Colonic mucosa (tissue), 4 donors: ENCODE measurements around the gene MRPL47. TPM values are rescaled to one million over a fixed set of nuclear protein-coding genes. Genes with fewer than 3 reads are reported as not detected.

Source experiments
- DNase-seq: peaks from one replicate; pipeline ENCODE4 v3.0.0-alpha.2; 2020
- H3K27ac ChIP-seq: fragments of 200-600 bp; one replicate; pipeline ENCODE4 v1.8.0; 2021
- H3K27me3 ChIP-seq: fragments of 200-600 bp; one replicate; pipeline ENCODE4 v1.8.0; 2021
- H3K36me3 ChIP-seq: fragments of 200-600 bp; one replicate; pipeline ENCODE4 v1.8.0; 2021
- H3K4me1 ChIP-seq: fragments of 200-600 bp; one replicate; pipeline ENCODE4 v1.8.0; 2021; ENCODE audit warnings: mild to moderate bottlenecking
- H3K4me3 ChIP-seq: fragments of 200-600 bp; one replicate; pipeline ENCODE4 v1.8.0; 2021
- H3K9ac ChIP-seq, 2 donors: one replicate each; pipeline ENCODE4 v1.7.0; 2013; ENCODE audit warnings: control low read depth in 2 of 2, low read depth in 2 of 2, low read length in 2 of 2
- H3K9me3 ChIP-seq: fragments of 200-600 bp; one replicate; pipeline ENCODE4 v1.8.0; 2021
- intact Hi-C: fragments of 100-400 bp; cut with DNase I; formaldehyde crosslinking; loops from one replicate; pipeline ENCODE4 v1.14.1; 2022
- total RNA-seq, 2 donors: library from RNA; stranded (reverse); fragmentation: NEBNext Ultra II Directional in 1 of 2; extraction: Animal tissue kit (Norgen Biotek cat#: 25700) in 1 of 2; gene quantifications; one replicate each; pipeline ENCODE4 v1.2.1, GENCODE V29; 2021
- TF ChIP-seq, protein P1 (sequence below): fragments of 200-600 bp; IDR thresholded peaks from one replicate; pipeline ENCODE4 v1.8.0; 2022; ENCODE audit warnings: antibody characterized with exemption, mild to moderate bottlenecking
- donor health status: healthy.
- donor health status: DM: no; HTN: no; CAD: no.
- donor health status: DM: no; HTN: no; CAD: no.

The MRPL47 gene
- total RNA-seq, 2 donors from 2014 or later, result 37.3 to 46.4 TPM

DNA sequence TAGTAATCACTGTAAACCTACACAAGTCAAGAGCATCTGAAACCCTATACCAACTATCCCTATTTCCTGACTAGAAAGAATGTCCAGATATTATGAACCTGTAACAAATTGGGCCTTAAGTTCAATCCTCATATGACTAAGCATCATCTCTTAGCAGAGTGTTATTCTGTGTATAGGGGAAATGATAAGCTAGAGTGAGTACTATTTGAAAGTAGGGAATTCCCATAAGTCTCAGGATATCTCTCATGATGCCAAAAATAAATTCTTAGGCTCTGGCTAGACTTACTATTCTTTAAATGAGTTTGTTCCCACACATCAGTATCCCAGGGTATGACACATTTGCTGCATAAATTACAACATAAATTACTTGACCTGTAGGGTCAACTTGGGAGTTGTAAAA, 15.3 kb downstream of the MRPL47 start:
- no peaks in the 10 kb centered on the region for H3K4me1 ChIP-seq
- no peak for DNase-seq
- H3K36me3 ChIP-seq, result peaks cover 30% of the 10 kb centered on the region
- H3K9me3 ChIP-seq, result no peaks in the 10 kb centered on the region
- no peak overlapping the region for H3K4me3 ChIP-seq
- no peaks in the 10 kb centered on the region for H3K27me3 ChIP-seq
- H3K27ac ChIP-seq, result no peak overlapping the region
- TF ChIP-seq, protein P1, sequence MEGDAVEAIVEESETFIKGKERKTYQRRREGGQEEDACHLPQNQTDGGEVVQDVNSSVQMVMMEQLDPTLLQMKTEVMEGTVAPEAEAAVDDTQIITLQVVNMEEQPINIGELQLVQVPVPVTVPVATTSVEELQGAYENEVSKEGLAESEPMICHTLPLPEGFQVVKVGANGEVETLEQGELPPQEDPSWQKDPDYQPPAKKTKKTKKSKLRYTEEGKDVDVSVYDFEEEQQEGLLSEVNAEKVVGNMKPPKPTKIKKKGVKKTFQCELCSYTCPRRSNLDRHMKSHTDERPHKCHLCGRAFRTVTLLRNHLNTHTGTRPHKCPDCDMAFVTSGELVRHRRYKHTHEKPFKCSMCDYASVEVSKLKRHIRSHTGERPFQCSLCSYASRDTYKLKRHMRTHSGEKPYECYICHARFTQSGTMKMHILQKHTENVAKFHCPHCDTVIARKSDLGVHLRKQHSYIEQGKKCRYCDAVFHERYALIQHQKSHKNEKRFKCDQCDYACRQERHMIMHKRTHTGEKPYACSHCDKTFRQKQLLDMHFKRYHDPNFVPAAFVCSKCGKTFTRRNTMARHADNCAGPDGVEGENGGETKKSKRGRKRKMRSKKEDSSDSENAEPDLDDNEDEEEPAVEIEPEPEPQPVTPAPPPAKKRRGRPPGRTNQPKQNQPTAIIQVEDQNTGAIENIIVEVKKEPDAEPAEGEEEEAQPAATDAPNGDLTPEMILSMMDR, result no peak
- intact Hi-C loops, result no loop called here
- H3K9ac ChIP-seq, result no peak overlapping the region

DNA sequence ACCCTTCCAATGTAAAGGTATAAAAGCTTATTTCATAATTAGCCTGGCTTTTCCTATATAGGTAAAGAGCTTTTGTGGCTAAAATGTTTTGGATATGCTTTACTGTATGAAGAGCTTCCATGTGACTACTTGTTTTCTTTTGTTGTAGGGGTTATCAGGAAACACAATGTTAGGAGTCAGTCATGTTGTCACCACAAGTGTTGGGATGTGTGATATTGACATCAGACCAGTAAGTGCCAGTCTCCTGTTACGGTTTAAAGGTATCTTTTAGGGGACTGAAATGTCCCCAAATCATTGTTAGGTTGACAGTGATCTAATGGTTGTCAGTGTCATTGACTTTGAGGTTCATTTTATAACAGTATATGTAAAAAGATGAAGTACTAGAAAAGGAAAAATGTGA, 23.4 kb downstream of the MRPL47 start:
- Histone ChIP-seq H3K4me1 (no peaks in the 10 kb centered on the region), H3K9ac (no peak overlapping the region), H3K9me3 (no peaks in the 10 kb centered on the region), H3K27ac (no peak overlapping the region), H3K4me3 (no peak overlapping the region), H3K36me3 (peaks cover 16% of the 10 kb centered on the region), H3K27me3 (no peaks in the 10 kb centered on the region)
- TF ChIP-seq, protein P1, result no peak
- DNase-seq, result no peak
- intact Hi-C loops, result no loop called here

DNA sequence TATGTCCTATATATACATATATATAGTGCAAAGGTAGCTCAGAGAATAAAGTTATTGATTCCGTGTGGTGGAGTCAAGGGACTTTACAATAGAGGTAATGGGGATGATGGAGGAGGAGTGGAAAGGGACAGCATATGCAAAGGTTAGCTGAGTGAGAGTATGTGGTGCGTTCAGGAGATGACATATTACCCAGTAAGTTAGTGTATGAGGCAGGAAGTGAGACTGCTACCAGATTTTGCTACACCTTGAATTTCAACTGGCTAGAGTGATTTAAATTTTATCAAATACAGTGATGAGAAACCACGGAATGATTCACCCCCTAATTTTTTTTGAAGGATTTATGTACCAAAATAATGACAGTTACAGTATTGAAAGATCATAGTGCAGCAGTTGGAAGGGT, 38.9 kb downstream of the MRPL47 start:
- no peaks in the 10 kb centered on the region for H3K36me3 ChIP-seq
- intact Hi-C loops, result loop anchor here (10.0 kb wide), 1 partner anchor 241 kb away; the partner anchor contains the start of gene ZNF639
- no peak overlapping the region for H3K9ac ChIP-seq
- TF ChIP-seq, protein P1, result no peak
- no peaks in the 10 kb centered on the region for H3K27me3 ChIP-seq
- H3K4me3 ChIP-seq, result no peak overlapping the region
- no peaks in the 10 kb centered on the region for H3K9me3 ChIP-seq
- H3K27ac ChIP-seq, result no peak overlapping the region
- no peak for DNase-seq
- peaks cover 7% of the 10 kb centered on the region for H3K4me1 ChIP-seq

DNA sequence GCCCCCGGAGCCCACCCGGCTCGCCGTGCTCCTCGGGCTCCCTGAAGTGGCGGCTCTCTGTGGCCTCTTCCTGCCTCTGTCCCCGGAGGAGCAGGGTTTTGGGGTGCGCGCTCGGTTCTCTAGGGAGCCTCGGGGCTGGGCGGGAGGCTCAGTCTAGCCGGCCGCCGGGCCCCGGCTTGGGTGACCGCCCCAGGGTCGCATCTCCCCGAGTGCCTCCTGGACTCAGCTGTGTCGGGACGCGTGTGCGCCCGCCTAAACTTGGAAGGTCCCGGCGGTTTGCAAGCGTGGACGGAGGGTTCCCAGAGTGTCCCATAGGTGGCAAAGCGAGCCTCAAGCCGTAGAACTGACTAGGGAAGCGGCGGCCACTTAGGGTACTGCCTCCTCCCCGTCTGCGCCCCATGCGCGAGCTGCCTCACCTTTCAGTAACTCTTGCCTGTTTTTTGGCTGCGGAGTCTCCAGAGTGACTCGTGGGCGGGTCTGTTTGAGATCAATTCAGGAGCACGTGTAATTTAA, 41.1 kb downstream of the MRPL47 start:
- Histone ChIP-seq H3K9me3 (no peaks in the 10 kb centered on the region), H3K36me3 (no peaks in the 10 kb centered on the region), H3K9ac (peak overlapping the region; percentile 73 to 77), H3K4me1 (peaks cover 7% of the 10 kb centered on the region), H3K27ac (peak overlapping the region; percentile 85), H3K27me3 (no peaks in the 10 kb centered on the region), H3K4me3 (peak overlapping the region; percentile 91)
- intact Hi-C loops, result loop anchor here (10.0 kb wide), 1 partner anchor 239 kb away; the partner anchor contains the start of gene ZNF639
- DNase-seq, result peak; percentile 61
- TF ChIP-seq, protein P1, result peak; percentile 57

DNA sequence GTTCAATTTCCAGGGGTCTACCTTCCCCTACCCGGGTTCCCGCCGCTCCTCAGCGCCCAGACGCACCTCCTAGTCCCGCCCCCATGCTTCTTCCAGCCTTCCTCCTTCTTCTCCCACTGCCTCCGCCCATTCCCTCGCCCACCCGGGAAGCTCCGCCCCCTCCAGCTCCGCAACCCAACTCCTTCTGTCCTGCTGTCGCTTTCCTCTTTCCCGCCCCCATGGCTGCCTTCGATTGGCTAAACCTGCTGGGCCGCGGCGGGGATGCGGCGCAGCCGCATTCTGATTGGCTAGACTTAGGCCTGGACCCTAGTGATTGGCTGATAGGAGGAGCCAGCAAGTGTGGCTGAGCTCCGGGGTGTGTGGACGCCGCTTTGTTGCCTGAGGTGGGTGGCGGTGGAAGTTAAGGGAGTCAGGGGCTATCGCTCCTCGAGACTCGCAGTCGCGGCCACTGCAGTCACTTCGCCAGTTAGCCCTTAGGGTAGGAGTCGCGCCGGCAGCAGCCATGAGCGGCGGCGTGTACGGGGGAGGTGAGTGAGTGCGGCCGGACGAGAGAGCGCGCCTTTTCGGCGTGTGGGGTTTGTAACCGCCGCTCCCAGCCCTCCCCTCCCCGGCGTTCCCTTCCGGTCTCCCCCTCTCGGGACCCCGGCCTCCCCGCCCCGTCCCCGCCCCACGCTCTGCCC, 41.7 kb downstream of the MRPL47 start, which contains the start of gene ACTL6A:
ACTL6A (plus strand) TSS at position 336 of the 680 bp plus-strand sequence; CDS start at position 503, 167 bp downstream.
- TF ChIP-seq, protein P1, result no peak
- Histone ChIP-seq H3K4me3 (peak within 1 kb of the TSS; percentile 91), H3K27me3 (no peaks in the 10 kb centered on the region), H3K36me3 (no peaks in the 10 kb centered on the region), H3K9me3 (no peaks in the 10 kb centered on the region), H3K4me1 (peaks cover 7% of the 10 kb centered on the region), H3K9ac (peak within 1 kb of the TSS; percentile 73 to 77), H3K27ac (peak within 1 kb of the TSS; percentile 85)
- intact Hi-C loops, result loop anchor here (10.0 kb wide), 1 partner anchor 238 kb away; the partner anchor contains the start of gene ZNF639
- DNase-seq, result peak; percentile 100
